ENCODE measurements around the gene TMEM186. TPM values are rescaled to one million over a fixed set of nuclear protein-coding genes. Genes with fewer than 3 reads are reported as not detected.

Gene TMEM186
- total and polyA plus RNA-seq, 9 of the 15 experiments (the other 6 are each of a cell fraction or from before 2014, with no cell fraction given), result 10.1 to 33.4 (median 16.4) TPM

- TF ChIP-seq GTF3C2 (IDR thresholded peaks at IDR 0.05; ENCODE audit: borderline replicate concordance, extremely low read depth, insufficient read length), result no peak
- 0 out of 2 replicates have a peak, but pooled peaks have one; percentile 37 for TF ChIP-seq LEF1 (IDR thresholded peaks at IDR 0.05)
- no peak for TF ChIP-seq IRF1 (CRISPR knock-in tag; IDR thresholded peaks at IDR 0.05; ENCODE audit: borderline replicate concordance)
- no peak for TF ChIP-seq TEAD4 (IDR thresholded peaks at IDR 0.05; ENCODE audit: low read length)
- no peak for TF ChIP-seq TEAD4 (CRISPR knock-in tag; IDR thresholded peaks at IDR 0.05; ENCODE audit: borderline replicate concordance)
- TF ChIP-seq ZNF717 (CRISPR knock-in tag; IDR thresholded peaks at IDR 0.05), result no peak
- TF ChIP-seq RAD21 (CRISPR knock-in tag; conservative IDR thresholded peaks at IDR 0.05 in 1 of 2, IDR thresholded peaks at IDR 0.05 in 1 of 2), result no peak
- TF ChIP-seq CREBBP (IDR thresholded peaks at IDR 0.05; ENCODE audit: low read depth, low read length), result no peak
- no peak for TF ChIP-seq THAP7 (CRISPR knock-in tag; IDR thresholded peaks at IDR 0.05)
- TF ChIP-seq GTF2A2 (tag; IDR thresholded peaks at IDR 0.05), result no peak
These were observed 723 bp downstream of the TMEM186 start (continued) for GRCh38 chr16:8796469-8797363.

Data from K562 (cell line).